Lower leg skin (tissue), 4 donors: ENCODE data around the gene CCND1. TPM values are rescaled to one million over a fixed set of nuclear protein-coding genes. Genes with fewer than 3 reads are reported as not detected.
"Not testable (repeated sequence)": the region's sequence is repeated elsewhere in the genome, so short reads cannot be mapped to it uniquely, and the experiment has no call there.

Experiments used
- DNase-seq, 2 donors: peaks; one replicate each; pipeline ENCODE4 v3.0.0-alpha.2; 2019; ENCODE audit warnings: low spot score in 2 of 2
- H3K4me3 ChIP-seq: fragments of 200-600 bp; sonication (generic); 2 replicates; pipeline ENCODE4 v1.5.1; 2017; ENCODE audit warnings: mild to moderate bottlenecking, low read depth; ENCODE audit not compliant: poor library complexity, severe bottlenecking
- POLR2A ChIP-seq, 2 donors: fragments of 450-650 bp; IDR thresholded peaks; one replicate each; pipeline ENCODE4 v1.6.1; 2016 to 2017; ENCODE audit warnings: antibody characterized with exemption in 2 of 2, mild to moderate bottlenecking in 1 of 2, moderate library complexity in 1 of 2
- WGBS, 2 donors: methylation state at CpG; one replicate each; pipeline ENCODE4 v1.1.5; 2018; 5-methylcytosine and 5-hydroxymethylcytosine counted together
- intact Hi-C: fragments of 100-400 bp; cut with DNase I; formaldehyde crosslinking; loops from one replicate; pipeline ENCODE4 v1.15.0; 2023; ENCODE audit warnings: low total_unique reads
- total RNA-seq, 4 donors: library from RNA; depleted of rRNA; stranded (reverse); fragments of >200 nt; gene quantifications; one replicate each; pipeline ENCODE4 v1.1.0, GENCODE V29; 2016
- TF ChIP-seq, protein P1 (sequence below), 3 donors: fragments of 450-650 bp; IDR thresholded peaks; one replicate each; pipeline ENCODE4 v1.5.1; 2016; ENCODE audit warnings: antibody characterized with exemption in 3 of 3, mild to moderate bottlenecking in 3 of 3, moderate library complexity in 2 of 3

CCND1 gene
- total RNA-seq, 4 donors from 2014 or later, result 194 to 370 (median 229) TPM

DNA sequence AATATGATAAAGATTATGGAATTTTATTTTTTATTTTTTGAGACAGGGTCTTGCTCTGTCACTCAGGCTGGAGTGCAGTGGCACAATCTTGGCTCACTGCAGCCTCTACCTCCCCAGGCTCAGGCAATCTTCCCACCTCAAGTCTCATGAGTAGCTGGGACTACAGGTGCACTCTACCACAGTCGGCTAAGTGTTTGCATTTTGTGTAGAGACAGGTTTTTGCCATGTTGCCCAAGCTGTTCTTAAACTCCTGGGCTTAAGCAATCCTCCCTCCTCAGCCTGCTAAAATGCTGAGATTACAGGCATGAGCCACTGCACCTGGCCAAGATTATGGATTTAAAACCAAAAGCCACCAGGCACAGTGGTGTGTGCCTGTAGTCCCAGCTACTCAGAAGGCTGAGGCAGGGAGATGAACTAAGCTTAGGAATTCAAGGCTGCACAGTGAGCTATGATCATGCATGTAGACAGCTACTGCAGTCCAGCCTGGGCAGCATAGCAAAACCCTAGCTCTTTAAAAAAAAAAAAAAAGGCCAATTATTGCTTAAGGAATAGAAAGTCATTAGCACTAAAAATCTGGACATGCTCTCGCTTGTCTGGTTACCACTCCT, 20.2 kb upstream of the CCND1 start:
- intact Hi-C loops, result no loop called here
- 41 to 58% methylated on average over 2 of the region's 2 CpGs for WGBS, 2 donors
- no peak for DNase-seq
- no peak overlapping the region for H3K4me3 ChIP-seq
- no peak for TF ChIP-seq POLR2A (IDR thresholded peaks at IDR 0.05)
- TF ChIP-seq, protein P1, sequence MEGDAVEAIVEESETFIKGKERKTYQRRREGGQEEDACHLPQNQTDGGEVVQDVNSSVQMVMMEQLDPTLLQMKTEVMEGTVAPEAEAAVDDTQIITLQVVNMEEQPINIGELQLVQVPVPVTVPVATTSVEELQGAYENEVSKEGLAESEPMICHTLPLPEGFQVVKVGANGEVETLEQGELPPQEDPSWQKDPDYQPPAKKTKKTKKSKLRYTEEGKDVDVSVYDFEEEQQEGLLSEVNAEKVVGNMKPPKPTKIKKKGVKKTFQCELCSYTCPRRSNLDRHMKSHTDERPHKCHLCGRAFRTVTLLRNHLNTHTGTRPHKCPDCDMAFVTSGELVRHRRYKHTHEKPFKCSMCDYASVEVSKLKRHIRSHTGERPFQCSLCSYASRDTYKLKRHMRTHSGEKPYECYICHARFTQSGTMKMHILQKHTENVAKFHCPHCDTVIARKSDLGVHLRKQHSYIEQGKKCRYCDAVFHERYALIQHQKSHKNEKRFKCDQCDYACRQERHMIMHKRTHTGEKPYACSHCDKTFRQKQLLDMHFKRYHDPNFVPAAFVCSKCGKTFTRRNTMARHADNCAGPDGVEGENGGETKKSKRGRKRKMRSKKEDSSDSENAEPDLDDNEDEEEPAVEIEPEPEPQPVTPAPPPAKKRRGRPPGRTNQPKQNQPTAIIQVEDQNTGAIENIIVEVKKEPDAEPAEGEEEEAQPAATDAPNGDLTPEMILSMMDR (IDR thresholded peaks at IDR 0.05), result no peak

DNA sequence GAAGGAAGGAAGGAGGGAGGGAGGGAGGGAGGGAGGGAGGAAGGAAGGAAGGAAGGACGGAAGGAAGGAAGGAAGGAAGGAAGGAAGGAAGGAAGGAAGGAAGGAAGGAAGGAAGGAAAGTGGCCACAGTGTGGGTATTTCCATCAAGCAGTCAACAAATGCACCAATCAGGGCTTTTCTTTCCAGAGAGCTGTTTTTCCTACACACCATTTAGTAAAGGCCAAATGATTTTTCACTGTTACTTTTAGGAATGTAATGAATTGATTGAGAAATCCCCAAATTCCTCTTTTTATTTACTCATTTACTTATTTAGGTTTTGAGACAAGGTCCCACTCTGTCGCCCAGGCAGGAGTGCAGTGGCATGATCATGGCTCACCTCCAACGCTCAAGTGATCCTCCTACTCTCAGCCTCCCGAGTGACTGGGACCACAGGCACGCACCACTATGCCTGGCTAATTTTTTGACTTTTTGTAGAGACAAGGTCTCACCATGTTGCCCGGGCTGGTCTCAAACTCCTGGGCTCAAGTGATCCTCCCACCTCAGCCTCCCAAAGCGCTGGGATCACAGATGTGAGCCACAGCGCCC, 18.8 kb upstream of the CCND1 start:
- H3K4me3 ChIP-seq, DNase-seq, intact Hi-C loops: not testable (repeated sequence)
- WGBS, 2 donors, result 73 to 81% methylated on average over 7 to 8 of the region's 8 CpGs

DNA sequence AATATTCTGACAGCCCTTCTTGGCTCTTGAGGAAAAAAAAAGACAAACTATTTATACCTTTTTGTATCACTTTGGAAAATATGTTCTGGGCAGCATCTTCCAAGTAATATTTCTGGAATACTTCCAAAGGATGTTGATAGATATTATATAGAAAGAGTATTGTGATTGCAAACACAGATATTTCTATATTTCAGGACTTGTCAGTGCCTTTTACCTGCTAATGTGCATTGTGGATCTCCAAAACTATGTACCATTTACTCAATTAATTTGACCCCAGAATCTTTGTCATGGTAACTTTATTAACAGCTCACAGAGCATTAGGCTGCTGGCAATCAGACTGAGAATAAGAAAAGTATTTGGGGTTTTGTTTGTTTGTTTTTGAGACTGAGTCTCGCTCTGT, 16.7 kb upstream of the CCND1 start:
- TF ChIP-seq, protein P1 (IDR thresholded peaks at IDR 0.05), result no peak
- no peak for TF ChIP-seq POLR2A (IDR thresholded peaks at IDR 0.05)
- H3K4me3 ChIP-seq, result no peak overlapping the region
- 94% methylated on average over 1 of the region's 1 CpG for WGBS, 2 donors
- intact Hi-C loops, result no loop called here
- DNase-seq, result no peak

DNA sequence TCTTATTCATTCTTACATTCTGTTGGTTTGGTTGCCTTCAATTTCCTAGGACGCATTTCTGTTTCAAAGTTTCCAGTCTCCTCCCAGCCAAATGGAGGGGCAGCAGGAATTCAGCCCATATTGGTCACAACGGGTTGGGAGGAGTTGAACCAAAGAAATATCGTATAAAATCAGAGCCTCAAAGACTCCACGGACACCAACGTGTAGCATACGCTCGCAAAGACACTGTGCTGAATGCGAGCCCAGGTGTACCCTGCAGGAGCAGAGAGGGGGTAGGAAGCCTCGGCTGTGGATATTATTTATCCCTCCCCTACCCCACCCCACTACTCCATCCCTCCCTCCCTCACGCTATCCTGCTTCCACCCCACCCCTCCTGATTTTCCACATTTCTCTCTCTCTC, 15.5 kb upstream of the CCND1 start:
- WGBS, 2 donors, result 80 to 81% methylated on average over 10 of the region's 10 CpGs
- TF ChIP-seq, protein P1 (IDR thresholded peaks at IDR 0.05), result no peak
- H3K4me3 ChIP-seq, result no peak overlapping the region
- intact Hi-C loops, result no loop called here
- peak in 1 of 2 donors; percentile 69 for DNase-seq

DNA sequence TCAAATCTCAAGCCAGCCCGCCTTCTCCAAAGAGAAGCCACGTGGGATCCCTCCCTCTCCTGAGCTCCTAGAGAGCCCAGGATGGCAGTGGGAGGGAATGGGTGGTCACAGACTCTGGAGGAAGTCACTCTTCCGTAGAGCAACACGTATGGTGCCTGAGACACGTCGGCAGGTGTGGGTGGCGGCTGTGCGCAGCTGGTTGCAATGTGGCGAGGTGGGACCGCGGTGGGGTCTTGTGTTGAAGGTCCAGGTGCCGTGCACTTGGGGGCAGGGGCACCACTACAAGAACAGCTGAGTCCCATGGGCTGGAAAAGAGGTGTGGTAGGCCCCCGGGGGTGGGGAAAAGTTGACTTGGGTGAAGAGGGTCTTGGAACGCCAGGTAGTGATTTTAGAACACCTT, 13.4 kb upstream of the CCND1 start:
- intact Hi-C loops, result no loop called here
- peak in 1 of 2 donors; percentile 56 for DNase-seq
- 81 to 83% methylated on average over 14 of the region's 14 CpGs for WGBS, 2 donors
- H3K4me3 ChIP-seq, result no peak overlapping the region
- no peak for TF ChIP-seq POLR2A (IDR thresholded peaks at IDR 0.05)
- TF ChIP-seq, protein P1 (IDR thresholded peaks at IDR 0.05), result no peak

DNA sequence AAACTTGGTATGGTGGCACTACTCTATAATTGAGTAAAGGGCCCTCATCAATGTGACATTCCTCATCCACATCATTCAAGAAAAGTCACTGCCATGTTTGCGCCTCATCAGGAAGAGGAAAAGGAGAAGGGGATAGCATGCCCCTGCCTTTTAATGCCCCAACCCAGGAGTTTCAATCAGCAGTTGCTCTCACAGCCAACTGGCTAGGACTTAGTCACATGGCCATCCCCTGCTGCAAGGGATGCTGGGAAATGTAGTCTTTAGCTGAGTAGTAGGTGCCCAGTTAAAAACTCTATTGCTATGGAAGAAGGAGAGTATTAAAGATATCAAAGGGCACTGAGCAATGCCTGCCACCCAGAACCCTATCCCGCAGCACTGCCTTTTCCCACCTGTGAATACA, 10.9 kb upstream of the CCND1 start:
- WGBS, 2 donors, result 94 to 97% methylated on average over 2 of the region's 2 CpGs
- no peak for DNase-seq
- intact Hi-C loops, result no loop called here
- TF ChIP-seq, protein P1 (IDR thresholded peaks at IDR 0.05), result no peak
- no peak for TF ChIP-seq POLR2A (IDR thresholded peaks at IDR 0.05)
- H3K4me3 ChIP-seq, result no peak overlapping the region
